ENCODE measurements around the gene SERPINF2.
"Not testable (repeated sequence)": the region's sequence is repeated elsewhere in the genome, so short reads cannot be mapped to it uniquely, and the experiment has no call there.

Gene SERPINF2

DNA sequence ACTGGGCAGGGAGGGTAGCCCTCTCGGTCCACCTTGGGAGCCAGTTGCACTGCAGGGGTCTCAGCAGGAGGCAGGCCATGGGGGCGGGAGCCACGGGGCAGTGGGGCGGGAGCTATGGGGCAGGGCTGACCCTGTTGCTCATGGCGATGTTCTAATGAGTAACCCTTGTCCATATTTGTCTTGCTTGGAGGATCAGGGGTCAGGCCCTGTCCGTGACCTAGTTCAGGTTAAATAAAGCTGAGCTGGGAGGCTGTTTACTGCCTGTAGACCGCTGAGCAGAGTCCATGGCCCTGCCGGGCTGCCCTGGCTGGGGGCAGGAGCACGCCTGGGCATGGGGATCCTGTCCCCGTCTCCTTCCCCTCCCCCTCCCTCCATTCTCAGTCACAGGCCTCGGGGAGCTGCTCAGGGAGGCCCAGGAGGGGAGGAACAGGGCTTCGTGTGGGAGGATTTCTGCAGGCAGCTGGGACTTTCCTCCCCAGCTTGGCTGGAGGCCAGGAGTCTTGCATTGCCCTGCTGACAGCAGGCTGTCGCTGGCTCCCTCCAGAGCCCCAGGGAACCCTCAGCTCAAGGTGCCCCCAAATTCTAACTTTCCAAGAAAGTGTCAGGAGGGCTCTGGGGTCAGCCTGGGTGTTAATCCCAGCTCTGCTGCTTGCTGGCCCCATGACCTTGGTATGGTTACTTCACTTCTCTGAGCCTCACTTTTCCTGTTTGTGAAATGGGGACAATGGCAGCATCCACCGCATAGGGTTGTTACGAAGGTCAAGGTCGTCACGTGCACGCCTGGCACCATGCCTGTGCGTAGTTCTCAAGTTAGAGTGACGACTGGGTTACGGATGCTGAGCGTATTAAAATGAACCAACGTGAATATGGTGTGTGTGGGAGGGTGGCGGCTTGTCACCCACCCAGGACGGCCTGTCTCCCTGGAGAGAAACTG lies 6.1 kb upstream of the SERPINF2 start:
- no peak for DNase-seq

DNA sequence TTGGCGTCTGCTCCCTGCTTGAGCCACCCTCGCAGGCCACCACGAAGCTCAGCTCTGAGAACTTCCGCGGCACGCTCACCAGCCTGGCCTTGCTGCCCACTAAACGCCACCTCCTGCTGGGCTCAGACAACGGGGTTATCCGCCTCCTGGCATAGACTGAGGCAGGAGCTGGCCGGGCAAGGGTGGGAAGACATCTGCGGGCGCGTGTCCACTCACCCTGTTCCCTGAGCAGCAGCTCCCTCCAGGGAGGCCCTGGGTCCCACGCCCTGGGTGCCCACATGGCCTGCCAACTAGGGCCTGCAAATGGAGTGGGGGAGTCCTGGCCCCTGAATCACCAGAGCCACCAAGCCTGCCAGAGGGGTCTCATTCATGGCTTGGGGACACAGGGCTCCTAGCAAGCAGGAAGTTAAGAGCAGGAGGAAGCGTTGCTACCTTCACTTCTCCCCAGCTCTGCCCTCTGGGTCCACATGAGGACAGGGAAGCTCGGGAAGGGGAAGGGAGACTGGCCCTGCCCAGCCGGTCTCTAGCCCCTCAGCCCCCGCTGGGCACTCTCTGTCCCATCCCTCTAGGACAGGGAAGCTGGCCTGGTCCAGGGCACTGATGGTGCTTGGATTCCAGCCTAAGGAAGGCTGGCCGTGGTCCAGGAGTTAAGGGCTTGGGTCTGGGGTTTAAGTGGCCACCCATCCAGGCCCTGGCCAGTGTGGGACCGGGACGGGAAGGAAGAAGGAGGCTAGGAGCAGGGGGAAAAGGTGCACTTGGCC lies 5.0 kb upstream of the SERPINF2 start:
- DNase-seq, result no peak

DNA sequence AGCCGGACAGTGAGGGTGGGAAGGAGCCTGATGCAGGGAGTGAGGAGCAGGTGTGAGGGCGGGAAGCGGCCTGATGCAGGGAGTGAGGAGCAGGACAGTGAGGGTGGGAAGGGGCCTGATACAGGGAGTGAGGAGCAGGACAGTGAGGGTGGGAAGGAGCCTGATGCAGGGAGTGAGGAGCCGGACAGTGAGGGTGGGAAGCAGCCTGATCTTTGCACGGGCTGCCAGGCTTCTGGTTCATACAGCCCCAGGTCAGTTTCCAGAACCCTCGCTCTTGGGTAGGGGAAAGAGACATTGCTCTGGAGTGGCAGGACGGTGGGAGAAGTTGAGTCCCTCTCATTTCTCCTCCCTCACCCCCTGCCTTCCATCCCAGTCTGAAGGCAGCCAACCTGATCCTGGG lies 772 bp upstream of the SERPINF2 start:
- not testable (repeated sequence) for DNase-seq

- DNase-seq, result no peak
Measured at GRCh38 chr17:1743088-1743439, 393 bp downstream of the SERPINF2 start.

GRCh38 chr17:1744551-1745512 lies 2.2 kb downstream of the SERPINF2 start:
- no peak for DNase-seq

DNA sequence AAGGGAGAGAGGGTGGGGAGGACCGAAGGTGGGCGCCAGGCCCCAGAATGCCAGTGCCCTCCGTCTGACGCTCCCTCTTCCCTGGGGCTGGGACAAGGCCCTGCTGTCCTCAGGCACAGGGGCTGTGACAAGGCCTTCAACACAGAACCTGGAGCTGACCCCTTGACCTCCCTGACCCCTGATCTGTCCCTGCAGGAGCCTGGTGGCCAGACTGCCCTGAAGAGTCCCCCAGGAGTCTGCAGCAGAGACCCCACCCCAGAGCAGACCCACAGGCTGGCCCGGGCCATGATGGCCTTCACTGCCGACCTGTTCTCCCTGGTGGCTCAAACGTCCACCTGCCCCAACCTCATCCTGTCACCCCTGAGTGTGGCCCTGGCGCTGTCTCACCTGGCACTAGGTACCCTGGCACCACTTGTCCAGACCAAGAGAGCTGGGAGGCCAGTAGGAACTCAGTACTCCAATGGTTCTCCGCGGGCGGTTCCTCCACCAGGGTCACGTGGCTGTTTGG lies 2.9 kb downstream of the SERPINF2 start:
- DNase-seq, result no peak

DNA sequence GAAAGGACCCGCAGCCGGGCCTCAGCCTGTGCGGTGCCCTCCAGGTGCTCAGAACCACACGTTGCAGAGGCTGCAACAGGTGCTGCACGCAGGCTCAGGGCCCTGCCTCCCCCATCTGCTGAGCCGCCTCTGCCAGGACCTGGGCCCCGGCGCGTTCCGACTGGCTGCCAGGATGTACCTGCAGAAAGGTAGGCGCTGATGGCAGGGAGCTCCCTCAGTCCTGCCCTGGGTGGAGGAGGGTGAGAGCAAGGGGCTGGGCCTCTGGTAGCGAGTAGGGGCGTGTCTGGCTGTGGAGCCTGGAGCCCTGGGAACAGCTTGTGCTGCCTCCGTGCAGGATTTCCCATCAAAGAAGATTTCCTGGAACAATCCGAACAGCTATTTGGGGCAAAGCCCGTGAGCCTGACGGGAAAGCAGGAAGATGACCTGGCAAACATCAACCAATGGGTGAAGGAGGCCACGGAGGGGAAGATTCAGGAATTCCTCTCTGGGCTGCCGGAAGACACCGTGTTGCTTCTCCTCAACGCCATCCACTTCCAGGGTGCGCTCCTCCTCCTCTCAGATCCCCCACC lies 4.4 kb downstream of the SERPINF2 start:
- DNase-seq, result no peak

GRCh38 chr17:1750628-1751027 lies 8.0 kb downstream of the SERPINF2 start:
- no peak for DNase-seq

- no peak for DNase-seq
Measured at GRCh38 chr17:1752425-1753262, 10.0 kb downstream of the SERPINF2 start.

DNA sequence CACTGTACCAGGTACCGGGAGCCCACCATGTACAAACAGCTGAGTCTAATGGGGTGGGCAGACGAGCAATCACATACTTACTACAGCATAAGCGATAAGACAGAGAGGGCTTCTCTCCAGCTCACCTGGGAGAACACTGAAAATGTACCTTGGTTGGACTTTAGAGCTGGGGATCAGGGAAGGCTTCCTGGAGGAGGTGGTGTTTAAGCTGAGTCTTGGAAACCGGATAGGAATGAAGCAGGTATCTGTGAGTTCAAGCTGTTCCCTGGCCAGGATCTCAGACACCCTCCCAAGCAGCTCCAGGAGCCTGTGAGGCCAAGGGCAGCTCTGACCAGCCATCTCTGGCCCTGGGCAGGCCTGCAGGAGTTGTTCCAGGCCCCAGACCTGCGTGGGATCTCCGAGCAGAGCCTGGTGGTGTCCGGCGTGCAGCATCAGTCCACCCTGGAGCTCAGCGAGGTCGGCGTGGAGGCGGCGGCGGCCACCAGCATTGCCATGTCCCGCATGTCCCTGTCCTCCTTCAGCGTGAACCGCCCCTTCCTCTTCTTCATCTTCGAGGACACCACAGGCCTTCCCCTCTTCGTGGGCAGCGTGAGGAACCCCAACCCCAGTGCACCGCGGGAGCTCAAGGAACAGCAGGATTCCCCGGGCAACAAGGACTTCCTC lies 11.2 kb downstream of the SERPINF2 start:
- no peak for DNase-seq

- no peak for DNase-seq
Measured at GRCh38 chr17:1754430-1755112, 11.9 kb downstream of the SERPINF2 start.

DNA sequence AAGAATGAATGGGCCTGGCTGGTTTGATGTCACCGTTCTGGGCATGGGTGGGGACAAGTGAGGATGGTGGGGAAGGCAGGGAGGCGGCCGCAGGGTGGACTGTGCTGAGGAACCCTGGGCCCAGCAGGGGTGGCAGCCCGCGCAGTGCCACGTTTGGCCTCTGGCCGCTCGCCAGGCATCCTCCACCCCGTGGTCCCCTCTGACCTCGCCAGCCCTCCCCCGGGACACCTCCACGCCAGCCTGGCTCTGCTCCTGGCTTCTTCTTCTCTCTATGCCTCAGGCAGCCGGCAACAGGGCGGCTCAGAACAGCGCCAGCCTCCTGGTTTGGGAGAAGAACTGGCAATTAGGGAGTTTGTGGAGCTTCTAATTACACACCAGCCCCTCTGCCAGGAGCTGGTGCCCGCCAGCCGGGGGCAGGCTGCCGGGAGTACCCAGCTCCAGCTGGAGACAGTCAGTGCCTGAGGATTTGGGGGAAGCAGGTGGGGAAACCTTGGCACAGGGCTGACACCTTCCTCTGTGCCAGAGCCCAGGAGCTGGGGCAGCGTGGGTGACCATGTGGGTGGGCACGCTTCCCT lies 12.7 kb downstream of the SERPINF2 start:
- no peak for DNase-seq

DNA sequence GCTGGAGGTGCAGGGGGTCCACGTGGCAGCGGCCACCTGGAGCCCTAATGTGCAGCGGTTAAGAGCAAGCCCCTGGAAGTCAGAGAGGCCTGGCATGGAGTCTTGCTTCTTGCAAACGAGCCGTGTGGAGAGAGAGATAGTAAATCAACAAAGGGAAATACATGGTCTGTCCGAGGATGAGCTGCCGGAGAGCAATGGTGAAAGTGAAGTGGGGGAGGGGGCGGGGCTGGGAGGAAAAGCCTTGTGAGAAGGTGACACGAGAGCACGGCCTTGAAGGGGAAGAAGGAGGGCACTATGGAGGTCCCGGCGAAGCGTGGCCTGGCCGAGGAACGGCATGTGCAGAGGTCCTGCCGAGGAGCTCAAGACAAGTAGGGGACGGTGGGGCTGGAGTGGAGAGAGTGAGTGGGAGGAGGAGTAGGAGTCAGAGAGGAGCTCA lies 13.2 kb downstream of the SERPINF2 start:
- no peak for DNase-seq

- DNase-seq, result no peak
Measured at GRCh38 chr17:1758807-1759206, 16.1 kb downstream of the SERPINF2 start.

DNA sequence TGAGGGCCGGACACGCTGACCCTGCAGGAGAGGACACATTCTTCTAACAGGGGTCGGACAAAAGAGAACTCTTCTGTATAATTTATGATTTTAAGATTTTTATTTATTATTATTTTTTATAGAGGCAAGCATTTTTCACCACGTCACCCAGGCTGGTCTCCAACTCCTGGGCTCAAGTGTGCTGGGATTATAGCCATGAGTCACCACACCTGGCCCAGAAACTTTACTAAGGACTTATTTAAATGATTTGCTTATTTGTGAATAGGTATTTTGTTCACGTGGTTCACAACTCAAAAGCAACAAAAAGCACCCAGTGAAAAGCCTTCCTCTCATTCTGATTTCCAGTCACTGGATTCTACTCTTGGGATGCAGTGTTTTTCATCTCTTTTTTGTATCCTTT lies 16.9 kb downstream of the SERPINF2 start:
- DNase-seq, result no peak

DNA sequence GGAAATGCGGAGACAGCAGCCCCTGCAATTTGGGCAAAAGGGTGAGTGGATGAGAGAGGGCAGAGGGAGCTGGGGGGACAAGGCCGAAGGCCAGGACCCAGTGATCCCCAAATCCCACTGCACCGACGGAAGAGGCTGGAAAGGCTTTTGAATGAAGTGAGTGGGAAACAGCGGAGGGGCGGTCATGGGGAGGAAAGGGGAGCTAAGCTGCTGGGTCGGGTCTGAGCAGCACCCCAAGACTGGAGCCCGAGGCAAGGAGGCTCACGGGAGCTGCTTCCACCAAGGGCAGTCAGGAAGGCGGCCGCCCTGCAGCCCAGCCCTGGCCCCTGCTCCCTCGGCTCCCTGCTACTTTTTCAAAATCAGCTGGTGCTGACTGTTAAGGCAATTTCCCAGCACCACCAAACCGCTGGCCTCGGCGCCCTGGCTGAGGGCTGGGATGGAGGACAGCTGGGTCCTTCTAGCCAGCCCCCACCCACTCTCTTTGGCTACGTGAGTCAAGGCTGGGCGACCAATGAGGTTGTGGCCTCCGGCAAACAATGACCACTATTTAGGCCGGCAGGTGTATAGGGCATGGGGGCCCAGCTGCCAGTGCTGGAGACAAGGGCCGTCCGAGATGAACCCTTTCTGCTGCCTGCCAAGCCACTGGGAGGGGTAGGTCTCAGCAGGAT lies 19.7 kb downstream of the SERPINF2 start:
- no peak for DNase-seq

DNA sequence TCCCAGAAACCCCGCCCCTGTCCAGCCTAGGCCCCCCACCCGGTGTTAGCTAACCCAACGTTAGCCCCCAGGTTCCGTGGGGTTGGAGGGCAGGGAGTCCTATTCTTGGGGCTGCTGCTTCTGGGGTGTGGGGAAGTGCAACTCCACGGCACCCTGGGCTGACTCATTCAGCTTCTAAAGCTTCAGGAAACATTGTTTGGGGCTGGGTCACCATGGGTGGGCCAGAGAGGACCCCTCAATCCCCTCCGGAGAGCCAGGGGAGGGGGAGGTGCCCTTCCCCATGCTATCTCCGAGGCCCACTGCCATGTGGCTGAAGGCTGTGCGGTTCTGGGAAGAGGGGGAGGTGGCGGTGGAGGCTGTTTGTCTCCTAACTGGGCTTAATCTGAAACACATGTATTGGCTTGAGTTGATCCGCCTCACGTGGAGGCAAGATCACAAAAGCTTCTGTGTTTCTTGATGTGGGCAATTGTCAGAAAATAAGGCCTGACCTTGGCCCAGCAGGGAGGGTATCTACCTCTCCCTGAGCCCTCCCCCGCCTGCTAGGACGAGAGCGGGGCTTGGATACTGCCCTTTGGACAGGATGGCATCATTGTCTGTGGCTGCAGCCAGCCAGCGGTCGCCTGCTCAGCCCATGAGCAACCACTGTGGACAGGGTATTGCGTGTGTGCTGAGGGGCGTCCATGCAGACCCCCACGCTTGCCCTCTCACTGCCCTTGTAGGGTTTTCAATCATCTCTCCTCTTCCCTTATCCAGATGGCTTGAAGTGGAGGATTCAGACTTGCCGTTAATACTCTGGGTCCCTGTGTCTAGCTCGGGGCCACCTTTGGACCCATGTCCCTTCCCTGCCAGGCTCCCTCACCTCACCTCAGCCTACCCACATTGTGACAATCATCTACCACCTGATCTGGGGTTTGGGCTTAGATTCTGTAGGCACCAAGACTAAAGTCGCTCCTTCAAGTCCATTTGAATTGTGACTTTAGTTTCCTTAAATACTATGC lies 20.5 kb downstream of the SERPINF2 start:
- DNase-seq, result no peak

GRCh38 chr17:1764284-1764683 lies 21.6 kb downstream of the SERPINF2 start:
- no peak for DNase-seq

Measured in NCI-H524 treated with DMSO at 0.1 percent for 48 hours (cell line).